KOPT-K1 (cell line): Measurements from ENCODE around the gene NIN.

Experiments used
- H3K27ac ChIP-seq: fragments of 200-600 bp; sonication (generic); 2 replicates; pipeline ENCODE4 v1.5.1; 2016; ENCODE audit warnings: antibody characterized with exemption, mild to moderate bottlenecking, low read depth, low read length; ENCODE audit not compliant: poor library complexity, severe bottlenecking
- H3K36me3 ChIP-seq: fragments of 200-600 bp; sonication (generic); 2 replicates; pipeline ENCODE4 v1.5.1; 2017; ENCODE audit warnings: antibody characterized with exemption, mild to moderate bottlenecking, low read length, moderate library complexity; ENCODE audit not compliant: insufficient read depth
- H3K9me3 ChIP-seq: fragments of 200-600 bp; sonication (generic); 2 replicates; pipeline ENCODE4 v1.5.1; 2017; ENCODE audit warnings: antibody characterized with exemption, low read length, mild to moderate bottlenecking; ENCODE audit not compliant: insufficient read depth, poor library complexity, severe bottlenecking

NIN gene

DNA sequence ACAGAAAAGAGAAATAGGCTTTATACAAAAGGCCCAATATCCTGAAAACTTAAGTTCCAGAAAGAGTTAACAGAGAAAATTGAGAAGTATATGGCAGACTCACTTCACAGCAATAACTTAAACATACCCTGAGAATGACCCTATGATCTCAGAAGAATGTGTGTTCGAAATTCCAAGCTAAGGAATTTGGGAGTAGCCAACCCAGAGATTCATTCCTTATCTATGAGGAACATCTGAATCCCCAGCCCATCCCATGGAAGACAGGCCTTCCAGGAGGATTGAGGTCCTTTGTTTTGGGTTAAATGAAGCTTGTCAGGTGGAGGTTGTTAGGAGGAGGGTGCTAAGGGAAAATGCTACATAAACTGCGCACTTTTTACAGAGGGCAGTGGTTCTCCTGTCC lies 155.4 kb downstream of the NIN start:
- Histone ChIP-seq H3K27ac (no peak overlapping the region), H3K36me3 (no peaks in the 10 kb centered on the region), H3K9me3 (no peaks in the 10 kb centered on the region)

DNA sequence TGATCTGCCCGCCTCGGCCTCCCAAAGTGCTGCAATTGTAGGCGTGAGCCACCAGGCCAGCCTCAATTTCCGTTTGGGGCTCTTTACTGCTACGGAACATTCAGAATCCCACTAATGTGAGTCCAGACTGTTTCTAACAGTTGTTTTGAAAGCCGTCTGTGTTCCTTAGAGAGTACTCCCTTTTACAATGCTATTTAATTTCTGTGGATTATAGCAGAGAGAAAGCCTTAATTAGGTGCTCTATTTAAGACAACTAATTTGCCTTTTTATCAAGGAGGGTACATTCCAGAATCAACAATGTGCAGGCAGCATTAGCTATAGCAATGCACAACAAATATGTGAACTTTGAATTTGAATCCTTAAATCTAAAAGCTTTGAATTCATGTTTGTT lies 160.1 kb downstream of the NIN start:
- Histone ChIP-seq H3K9me3 (no peaks in the 10 kb centered on the region), H3K27ac (no peak overlapping the region), H3K36me3 (no peaks in the 10 kb centered on the region)

DNA sequence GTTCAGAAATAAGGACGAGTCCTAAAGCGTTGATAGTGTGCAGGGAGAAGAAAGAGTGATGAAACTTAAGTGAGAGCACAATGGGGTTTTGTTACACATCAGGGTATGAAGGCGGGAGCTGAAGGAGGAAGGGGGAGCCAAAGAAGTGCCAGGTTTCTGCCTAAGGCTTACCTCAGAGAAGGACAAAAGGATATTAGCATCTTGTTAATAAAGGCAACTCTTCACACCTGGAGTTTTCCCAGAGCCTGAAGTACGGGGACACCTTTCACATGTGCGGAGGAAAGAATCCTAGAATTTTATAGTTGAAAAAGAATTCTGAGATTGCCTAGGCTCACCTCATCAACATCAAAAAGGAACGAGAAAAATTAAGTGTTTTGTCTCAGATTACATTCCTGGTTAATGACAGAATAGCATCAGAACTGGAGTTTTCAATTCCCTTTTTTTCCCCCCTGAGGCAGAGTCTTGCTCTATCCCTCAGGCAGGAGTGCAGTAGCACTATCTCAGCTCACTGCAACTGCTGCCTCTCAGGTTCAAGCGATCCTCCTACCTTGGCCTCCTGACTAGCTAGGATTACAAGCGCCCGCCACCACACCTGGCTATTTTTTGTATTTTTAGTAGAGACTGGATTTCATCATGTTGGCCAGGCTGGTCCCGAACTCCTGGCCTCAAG lies 160.6 kb downstream of the NIN start:
- no peaks in the 10 kb centered on the region for H3K36me3 ChIP-seq
- H3K9me3 ChIP-seq = no peaks in the 10 kb centered on the region
- no peak overlapping the region for H3K27ac ChIP-seq
